Measurements from ENCODE around the gene SNX15. TPM values are rescaled to one million over a fixed set of nuclear protein-coding genes. Genes with fewer than 3 reads are reported as not detected.

Gene SNX15
- total RNA-seq, 1 donor from 2014 or later = 12.0 TPM

DNA sequence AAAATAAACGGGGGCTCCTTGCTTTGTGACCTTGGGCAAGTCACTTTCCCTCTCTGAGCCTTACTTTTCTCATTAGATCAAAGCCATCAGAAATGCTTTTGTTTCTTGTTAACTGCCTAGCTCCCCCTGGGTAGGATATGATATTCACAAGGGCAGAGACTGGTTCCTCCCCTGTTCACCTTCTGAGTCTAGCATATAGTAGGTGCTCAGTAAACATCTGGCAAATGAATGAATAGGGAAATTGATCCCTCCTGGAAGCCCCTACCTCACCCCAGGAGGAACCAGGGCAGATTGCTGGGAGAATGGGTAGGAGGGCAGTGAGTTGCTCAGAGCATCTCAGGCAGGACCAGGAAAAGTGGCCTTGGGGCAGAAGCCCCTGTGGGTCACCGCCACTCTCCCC is 7.2 kb downstream of the SNX15 start:
- Histone ChIP-seq H3K9me3 (ENCODE audit: control insufficient read depth in 3 of 3, low read length in 3 of 3) (no peaks in the 10 kb centered on the region), H3K4me3 (ENCODE audit: low read length in 3 of 3) (no peak overlapping the region), H3K36me3 (ENCODE audit: control insufficient read depth in 3 of 3, insufficient read depth in 3 of 3, low read length in 3 of 3) (peaks cover 47 to 51% (median 47%) of the 10 kb centered on the region in 3 donors), H3K27ac (ENCODE audit: low read depth, low read length) (no peak overlapping the region), H3K4me1 (ENCODE audit: control insufficient read depth in 3 of 3, insufficient read depth in 3 of 3, low read length in 3 of 3) (no peaks in the 10 kb centered on the region), H3K27me3 (ENCODE audit: control insufficient read depth in 3 of 3, insufficient read depth in 3 of 3, low read length in 3 of 3) (no peaks in the 10 kb centered on the region), H3K9ac (ENCODE audit: low read depth in 1 of 3, low read length in 3 of 3) (no peak overlapping the region)

DNA sequence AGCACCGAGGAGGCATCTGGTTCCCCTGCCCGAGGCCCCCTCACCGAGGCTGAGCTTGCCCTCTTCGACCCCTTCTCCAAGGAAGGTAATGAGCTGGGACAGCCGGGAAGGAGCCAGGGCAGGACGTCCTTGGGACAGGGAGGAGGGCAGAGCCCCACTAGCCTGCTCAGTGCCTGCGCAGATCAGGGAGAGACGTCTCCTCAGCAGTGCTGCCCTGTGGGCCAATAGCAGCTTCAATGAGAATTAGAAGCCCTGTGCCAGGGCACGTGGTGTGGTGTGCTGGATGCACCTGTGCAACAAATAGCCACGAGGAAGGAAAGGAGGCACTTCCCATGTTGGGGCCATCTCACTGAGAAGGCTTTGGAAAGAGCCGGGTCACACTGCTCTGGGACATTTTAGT is 8.3 kb downstream of the SNX15 start:
- no peak overlapping the region for H3K4me3 ChIP-seq (ENCODE audit: low read length in 3 of 3)
- H3K9me3 ChIP-seq (ENCODE audit: control insufficient read depth in 3 of 3, low read length in 3 of 3) = no peaks in the 10 kb centered on the region
- no peak overlapping the region for H3K27ac ChIP-seq (ENCODE audit: low read depth, low read length)
- no peaks in the 10 kb centered on the region for H3K27me3 ChIP-seq (ENCODE audit: control insufficient read depth in 3 of 3, insufficient read depth in 3 of 3, low read length in 3 of 3)
- H3K9ac ChIP-seq (ENCODE audit: low read depth in 1 of 3, low read length in 3 of 3) = no peak overlapping the region
- peaks cover 5 to 8% (median 8%) of the 10 kb centered on the region in 3 donors for H3K4me1 ChIP-seq (ENCODE audit: control insufficient read depth in 3 of 3, insufficient read depth in 3 of 3, low read length in 3 of 3)
- H3K36me3 ChIP-seq (ENCODE audit: control insufficient read depth in 3 of 3, insufficient read depth in 3 of 3, low read length in 3 of 3) = peaks cover 47 to 55% (median 49%) of the 10 kb centered on the region in 3 donors

- peaks cover 9 to 12% (median 11%) of the 10 kb centered on the region in 3 donors for H3K4me1 ChIP-seq (ENCODE audit: control insufficient read depth in 3 of 3, insufficient read depth in 3 of 3, low read length in 3 of 3)
- no peak overlapping the region for H3K27ac ChIP-seq (ENCODE audit: low read depth, low read length)
- H3K36me3 ChIP-seq (ENCODE audit: control insufficient read depth in 3 of 3, insufficient read depth in 3 of 3, low read length in 3 of 3) = peaks cover 44 to 52% (median 47%) of the 10 kb centered on the region in 3 donors
- no peaks in the 10 kb centered on the region for H3K9me3 ChIP-seq (ENCODE audit: control insufficient read depth in 3 of 3, low read length in 3 of 3)
- no peak overlapping the region for H3K9ac ChIP-seq (ENCODE audit: low read depth in 1 of 3, low read length in 3 of 3)
- H3K27me3 ChIP-seq (ENCODE audit: control insufficient read depth in 3 of 3, insufficient read depth in 3 of 3, low read length in 3 of 3) = no peaks in the 10 kb centered on the region
- H3K4me3 ChIP-seq (ENCODE audit: low read length in 3 of 3) = no peak overlapping the region
Measured at GRCh38 chr11:65036931-65037330, 9.7 kb downstream of the SNX15 start.

GRCh38 chr11:65040520-65040846 is 13.2 kb downstream of the SNX15 start:
- Histone ChIP-seq H3K36me3 (ENCODE audit: control insufficient read depth in 3 of 3, insufficient read depth in 3 of 3, low read length in 3 of 3) (peaks cover 34 to 37% (median 35%) of the 10 kb centered on the region in 3 donors), H3K27me3 (ENCODE audit: control insufficient read depth in 3 of 3, insufficient read depth in 3 of 3, low read length in 3 of 3) (no peaks in the 10 kb centered on the region), H3K4me1 (ENCODE audit: control insufficient read depth in 3 of 3, insufficient read depth in 3 of 3, low read length in 3 of 3) (peaks cover 12 to 24% (median 18%) of the 10 kb centered on the region in 3 donors), H3K4me3 (ENCODE audit: low read length in 3 of 3) (peak overlapping the region; percentile 76 to 85 (median 82)), H3K9me3 (ENCODE audit: control insufficient read depth in 3 of 3, low read length in 3 of 3) (no peaks in the 10 kb centered on the region), H3K9ac (ENCODE audit: low read depth in 1 of 3, low read length in 3 of 3) (peak overlapping the region; percentile 77 to 87 (median 81)), H3K27ac (ENCODE audit: low read depth, low read length) (peak overlapping the region; percentile 90)

DNA sequence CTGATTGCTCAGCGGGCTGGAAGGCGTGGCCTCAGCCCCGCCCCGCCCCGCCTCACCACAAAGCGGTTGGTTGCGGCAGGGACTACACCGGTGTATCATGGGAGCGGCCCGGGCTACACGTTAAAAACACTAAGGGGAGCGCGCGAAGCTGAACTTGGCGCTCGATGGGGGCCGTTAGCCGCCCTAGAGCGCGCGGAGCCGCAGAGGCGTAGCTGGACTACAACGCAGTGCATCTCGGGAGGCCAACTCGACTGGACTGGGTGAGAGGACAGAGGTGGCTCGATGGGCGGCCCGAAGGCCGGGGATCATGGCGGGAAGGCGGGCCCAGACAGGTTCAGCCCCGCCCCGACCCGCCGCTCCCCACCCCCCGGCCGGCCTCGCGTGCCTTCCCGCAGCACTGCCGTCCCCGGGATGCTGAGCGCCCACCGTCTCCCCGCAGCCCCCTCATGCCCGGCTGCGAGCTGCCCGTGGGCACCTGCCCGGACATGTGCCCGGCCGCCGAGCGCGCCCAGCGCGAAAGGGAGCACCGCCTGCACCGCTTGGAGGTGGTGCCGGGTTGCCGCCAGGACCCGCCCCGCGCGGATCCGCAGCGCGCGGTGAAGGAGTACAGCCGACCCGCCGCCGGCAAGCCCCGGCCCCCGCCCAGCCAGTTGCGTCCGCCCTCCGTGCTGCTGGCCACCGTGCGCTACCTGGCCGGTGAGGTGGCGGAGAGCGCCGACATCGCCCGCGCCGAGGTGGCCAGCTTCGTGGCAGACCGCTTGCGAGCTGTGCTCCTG is 13.8 kb downstream of the SNX15 start, which contains the start of gene SAC3D1:
Gene SAC3D1, plus strand, starts transcription at position 364 of the 776 bp plus-strand sequence. Its CDS starts 83 bp downstream, at position 447.
- no peaks in the 10 kb centered on the region for H3K27me3 ChIP-seq (ENCODE audit: control insufficient read depth in 3 of 3, insufficient read depth in 3 of 3, low read length in 3 of 3)
- peaks cover 31 to 33% (median 32%) of the 10 kb centered on the region in 3 donors for H3K36me3 ChIP-seq (ENCODE audit: control insufficient read depth in 3 of 3, insufficient read depth in 3 of 3, low read length in 3 of 3)
- peak within 1 kb of the TSS; percentile 90 for H3K27ac ChIP-seq (ENCODE audit: low read depth, low read length)
- H3K4me1 ChIP-seq (ENCODE audit: control insufficient read depth in 3 of 3, insufficient read depth in 3 of 3, low read length in 3 of 3) = peaks cover 12 to 24% (median 18%) of the 10 kb centered on the region in 3 donors
- H3K9ac ChIP-seq (ENCODE audit: low read depth in 1 of 3, low read length in 3 of 3) = peak within 1 kb of the TSS; percentile 77 to 87 (median 81)
- peak within 1 kb of the TSS; percentile 76 to 85 (median 82) for H3K4me3 ChIP-seq (ENCODE audit: low read length in 3 of 3)
- no peaks in the 10 kb centered on the region for H3K9me3 ChIP-seq (ENCODE audit: control insufficient read depth in 3 of 3, low read length in 3 of 3)

GRCh38 chr11:65042891-65043290 is 15.7 kb downstream of the SNX15 start:
- H3K27ac ChIP-seq (ENCODE audit: low read depth, low read length) = no peak overlapping the region
- H3K4me1 ChIP-seq (ENCODE audit: control insufficient read depth in 3 of 3, insufficient read depth in 3 of 3, low read length in 3 of 3) = peaks cover 15 to 24% (median 18%) of the 10 kb centered on the region in 3 donors
- H3K36me3 ChIP-seq (ENCODE audit: control insufficient read depth in 3 of 3, insufficient read depth in 3 of 3, low read length in 3 of 3) = peaks cover 25 to 28% (median 26%) of the 10 kb centered on the region in 3 donors
- no peaks in the 10 kb centered on the region for H3K9me3 ChIP-seq (ENCODE audit: control insufficient read depth in 3 of 3, low read length in 3 of 3)
- H3K9ac ChIP-seq (ENCODE audit: low read depth in 1 of 3, low read length in 3 of 3) = no peak overlapping the region
- H3K4me3 ChIP-seq (ENCODE audit: low read length in 3 of 3) = no peak overlapping the region
- H3K27me3 ChIP-seq (ENCODE audit: control insufficient read depth in 3 of 3, insufficient read depth in 3 of 3, low read length in 3 of 3) = no peaks in the 10 kb centered on the region

- no peaks in the 10 kb centered on the region for H3K9me3 ChIP-seq (ENCODE audit: control insufficient read depth in 3 of 3, low read length in 3 of 3)
- H3K4me3 ChIP-seq (ENCODE audit: low read length in 3 of 3) = no peak overlapping the region
- H3K27ac ChIP-seq (ENCODE audit: low read depth, low read length) = no peak overlapping the region
- no peak overlapping the region for H3K9ac ChIP-seq (ENCODE audit: low read depth in 1 of 3, low read length in 3 of 3)
- H3K27me3 ChIP-seq (ENCODE audit: control insufficient read depth in 3 of 3, insufficient read depth in 3 of 3, low read length in 3 of 3) = peaks cover 0 to 5% (median 0%) of the 10 kb centered on the region in 3 donors
- peaks cover 17 to 19% (median 19%) of the 10 kb centered on the region in 3 donors for H3K36me3 ChIP-seq (ENCODE audit: control insufficient read depth in 3 of 3, insufficient read depth in 3 of 3, low read length in 3 of 3)
- H3K4me1 ChIP-seq (ENCODE audit: control insufficient read depth in 3 of 3, insufficient read depth in 3 of 3, low read length in 3 of 3) = peaks cover 19 to 27% (median 23%) of the 10 kb centered on the region in 3 donors
Measured at GRCh38 chr11:65043881-65044501, 16.8 kb downstream of the SNX15 start.

GRCh38 chr11:65045061-65045460 is 17.8 kb downstream of the SNX15 start:
- H3K4me3 ChIP-seq (ENCODE audit: low read length in 3 of 3) = no peak overlapping the region
- H3K9ac ChIP-seq (ENCODE audit: low read depth in 1 of 3, low read length in 3 of 3) = no peak overlapping the region
- peaks cover 19 to 21% (median 20%) of the 10 kb centered on the region in 3 donors for H3K4me1 ChIP-seq (ENCODE audit: control insufficient read depth in 3 of 3, insufficient read depth in 3 of 3, low read length in 3 of 3)
- H3K27me3 ChIP-seq (ENCODE audit: control insufficient read depth in 3 of 3, insufficient read depth in 3 of 3, low read length in 3 of 3) = peaks cover 0 to 5% (median 0%) of the 10 kb centered on the region in 3 donors
- H3K36me3 ChIP-seq (ENCODE audit: control insufficient read depth in 3 of 3, insufficient read depth in 3 of 3, low read length in 3 of 3) = peaks cover 13 to 19% (median 16%) of the 10 kb centered on the region in 3 donors
- no peak overlapping the region for H3K27ac ChIP-seq (ENCODE audit: low read depth, low read length)
- no peaks in the 10 kb centered on the region for H3K9me3 ChIP-seq (ENCODE audit: control insufficient read depth in 3 of 3, low read length in 3 of 3)

- H3K36me3 ChIP-seq (ENCODE audit: control insufficient read depth in 3 of 3, insufficient read depth in 3 of 3, low read length in 3 of 3) = peaks cover 13 to 19% (median 16%) of the 10 kb centered on the region in 3 donors
- H3K9ac ChIP-seq (ENCODE audit: low read depth in 1 of 3, low read length in 3 of 3) = no peak overlapping the region
- H3K4me1 ChIP-seq (ENCODE audit: control insufficient read depth in 3 of 3, insufficient read depth in 3 of 3, low read length in 3 of 3) = peaks cover 14 to 19% (median 15%) of the 10 kb centered on the region in 3 donors
- peaks cover 0 to 5% (median 0%) of the 10 kb centered on the region in 3 donors for H3K27me3 ChIP-seq (ENCODE audit: control insufficient read depth in 3 of 3, insufficient read depth in 3 of 3, low read length in 3 of 3)
- H3K27ac ChIP-seq (ENCODE audit: low read depth, low read length) = no peak overlapping the region
- H3K4me3 ChIP-seq (ENCODE audit: low read length in 3 of 3) = no peak overlapping the region
- no peaks in the 10 kb centered on the region for H3K9me3 ChIP-seq (ENCODE audit: control insufficient read depth in 3 of 3, low read length in 3 of 3)
Measured at GRCh38 chr11:65045728-65046127, 18.5 kb downstream of the SNX15 start.
